IPS DF 4.7 (cell line): ENCODE measurements around the gene FGFRL1.

Experiments
- DNase-seq: peaks from one replicate; pipeline ENCODE4 v3.0.0-alpha.2; 2013; ENCODE audit warnings: low spot score; ENCODE audit errors: extremely low read depth

FGFRL1 gene

GRCh38 chr4:1004557-1005485 lies 6.6 kb upstream of the FGFRL1 start:
- DNase-seq, result no peak

- no peak for DNase-seq
Observed at GRCh38 chr4:1006856-1007255, 4.6 kb upstream of the FGFRL1 start.

- no peak for DNase-seq
Observed at GRCh38 chr4:1008840-1009541, 2.4 kb upstream of the FGFRL1 start.

- no peak for DNase-seq
Observed at GRCh38 chr4:1009542-1010394, 1.7 kb upstream of the FGFRL1 start.

GRCh38 chr4:1010395-1011021 lies 918 bp upstream of the FGFRL1 start:
- no peak for DNase-seq

- no peak for DNase-seq
Observed at GRCh38 chr4:1011666-1012033, 224 bp downstream of the FGFRL1 start.

GRCh38 chr4:1012034-1012739 lies 761 bp downstream of the FGFRL1 start:
- DNase-seq, result no peak

GRCh38 chr4:1013225-1014073 lies 2.0 kb downstream of the FGFRL1 start:
- no peak for DNase-seq

GRCh38 chr4:1014291-1015167 lies 3.1 kb downstream of the FGFRL1 start:
- no peak for DNase-seq

GRCh38 chr4:1015179-1015578 lies 3.8 kb downstream of the FGFRL1 start:
- DNase-seq, result no peak

GRCh38 chr4:1015746-1016145 lies 4.3 kb downstream of the FGFRL1 start:
- DNase-seq, result no peak

GRCh38 chr4:1017211-1017610 lies 5.8 kb downstream of the FGFRL1 start:
- DNase-seq, result no peak

- DNase-seq, result no peak
Observed at GRCh38 chr4:1017706-1018105, 6.3 kb downstream of the FGFRL1 start.

- DNase-seq, result no peak
Observed at GRCh38 chr4:1018147-1019020, 7.0 kb downstream of the FGFRL1 start.

GRCh38 chr4:1019320-1019719 lies 7.9 kb downstream of the FGFRL1 start:
- DNase-seq, result no peak

- no peak for DNase-seq
Observed at GRCh38 chr4:1019729-1020470, 8.5 kb downstream of the FGFRL1 start.
